Left renal cortex interstitium (tissue), 4 donors: ENCODE measurements around the gene ANKRD6. TPM values are rescaled to one million over a fixed set of nuclear protein-coding genes. Genes with fewer than 3 reads are reported as not detected.

Experiments used
- DNase-seq, 4 donors: peaks; one replicate each; pipeline ENCODE4 v3.0.0-alpha.2; 2013; ENCODE audit warnings: low read depth in 4 of 4, low spot score in 2 of 4, missing footprints in 1 of 4
- polyA plus RNA-seq, 4 donors: library from polyadenylated mRNA; unstranded; fragments of 120-200 nt; gene quantifications; one replicate each; pipeline ENCODE4 v1.2.1, GENCODE V29; 2013; ENCODE audit not compliant: insufficient read length in 4 of 4

Gene ANKRD6
- polyA plus RNA-seq, 4 donors, result 20.3 to 45.0 (median 30.3) TPM

DNA sequence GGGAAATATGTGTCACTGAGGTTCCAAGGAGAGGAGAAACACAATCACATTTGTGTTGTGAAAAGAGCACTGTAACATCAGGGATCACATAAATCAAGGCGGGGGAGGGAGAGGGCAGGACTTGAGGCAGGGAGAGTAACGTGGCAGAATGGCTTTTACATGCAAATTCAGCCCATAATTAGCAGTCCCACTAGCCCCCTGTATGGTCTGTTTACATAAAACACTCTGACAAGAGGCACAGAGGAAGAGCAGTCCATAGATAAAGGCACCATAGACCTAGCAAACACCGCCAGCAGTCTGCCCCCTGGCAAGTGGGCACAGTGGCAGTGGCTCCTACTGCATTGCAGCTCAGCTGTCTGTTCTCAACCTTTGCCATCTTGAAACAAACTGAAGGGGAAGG is 122.9 kb downstream of the ANKRD6 start:
- DNase-seq, result no peak

DNA sequence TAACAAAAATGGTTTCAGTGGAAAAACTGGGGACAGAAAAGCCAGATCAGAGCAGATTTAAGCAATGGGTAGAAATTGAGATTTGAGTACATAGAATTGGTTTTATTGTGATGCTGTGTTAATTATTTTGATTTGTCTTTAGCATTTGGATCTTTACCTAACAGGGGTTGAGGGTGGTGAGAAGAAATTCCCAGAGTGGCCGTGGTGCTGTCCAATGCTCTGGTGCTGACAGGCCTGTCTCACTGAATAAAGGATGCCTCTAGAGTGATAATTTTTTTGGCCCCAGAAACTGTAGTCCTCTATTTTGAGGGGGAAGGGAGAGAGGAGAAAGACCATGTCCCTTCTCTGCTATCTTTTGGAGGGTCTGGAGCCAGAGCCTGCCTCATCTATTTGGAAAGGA is 126.5 kb downstream of the ANKRD6 start:
- no peak for DNase-seq

GRCh38 chr6:89562093-89562973 is 129.4 kb downstream of the ANKRD6 start:
- no peak for DNase-seq

DNA sequence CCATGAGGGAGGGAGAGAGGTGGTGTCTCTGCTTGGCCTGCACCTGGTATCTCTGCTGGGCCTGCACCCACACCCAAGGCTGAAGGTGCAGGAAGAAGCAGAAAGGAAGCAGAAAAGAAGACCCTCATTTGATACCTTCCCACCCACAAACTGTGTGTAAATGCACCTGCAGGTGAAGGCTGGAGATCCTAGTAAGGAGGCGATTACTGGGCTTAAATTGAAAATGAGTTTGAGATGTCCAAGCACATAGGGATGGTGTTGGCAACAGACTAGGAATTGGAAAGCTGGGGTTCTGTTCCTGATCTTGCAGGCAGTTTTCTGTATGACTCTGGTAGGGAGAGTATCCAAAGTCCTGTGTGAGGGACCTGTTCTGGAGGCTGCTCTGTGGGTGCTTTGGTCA is 130.9 kb downstream of the ANKRD6 start:
- no peak for DNase-seq

DNA sequence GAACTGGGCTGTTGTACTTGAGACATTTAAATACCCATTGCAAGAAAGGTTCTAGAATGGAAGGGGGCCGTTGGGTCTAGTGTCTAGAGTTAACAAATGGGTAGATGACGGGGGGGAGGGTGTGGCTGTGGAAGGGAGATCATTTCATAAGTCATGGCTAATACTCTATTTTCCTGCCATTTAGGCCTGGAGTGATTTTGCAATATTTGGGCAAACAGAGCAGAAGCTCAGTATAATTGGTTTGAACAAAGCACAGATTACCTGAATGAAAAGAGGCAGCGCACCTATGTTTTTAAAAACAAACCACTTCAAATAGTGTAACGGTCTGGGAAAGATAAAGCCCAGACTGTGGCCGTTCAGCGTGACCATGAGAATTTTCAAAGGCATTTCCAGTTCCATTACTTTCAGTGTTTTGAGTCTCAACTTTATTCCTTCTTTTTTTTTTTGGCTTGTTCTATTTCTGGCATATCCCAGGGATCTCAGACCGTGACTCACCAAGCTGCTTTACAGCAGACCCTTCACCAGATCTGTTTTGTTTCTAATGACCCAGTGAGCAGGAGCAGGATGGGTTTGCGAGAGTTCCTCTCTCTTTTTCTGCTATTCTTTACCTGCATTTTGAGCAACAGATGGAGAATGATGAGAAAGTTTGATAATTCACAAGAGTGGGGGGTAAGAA is 131.9 kb downstream of the ANKRD6 start:
- DNase-seq, result no peak

DNA sequence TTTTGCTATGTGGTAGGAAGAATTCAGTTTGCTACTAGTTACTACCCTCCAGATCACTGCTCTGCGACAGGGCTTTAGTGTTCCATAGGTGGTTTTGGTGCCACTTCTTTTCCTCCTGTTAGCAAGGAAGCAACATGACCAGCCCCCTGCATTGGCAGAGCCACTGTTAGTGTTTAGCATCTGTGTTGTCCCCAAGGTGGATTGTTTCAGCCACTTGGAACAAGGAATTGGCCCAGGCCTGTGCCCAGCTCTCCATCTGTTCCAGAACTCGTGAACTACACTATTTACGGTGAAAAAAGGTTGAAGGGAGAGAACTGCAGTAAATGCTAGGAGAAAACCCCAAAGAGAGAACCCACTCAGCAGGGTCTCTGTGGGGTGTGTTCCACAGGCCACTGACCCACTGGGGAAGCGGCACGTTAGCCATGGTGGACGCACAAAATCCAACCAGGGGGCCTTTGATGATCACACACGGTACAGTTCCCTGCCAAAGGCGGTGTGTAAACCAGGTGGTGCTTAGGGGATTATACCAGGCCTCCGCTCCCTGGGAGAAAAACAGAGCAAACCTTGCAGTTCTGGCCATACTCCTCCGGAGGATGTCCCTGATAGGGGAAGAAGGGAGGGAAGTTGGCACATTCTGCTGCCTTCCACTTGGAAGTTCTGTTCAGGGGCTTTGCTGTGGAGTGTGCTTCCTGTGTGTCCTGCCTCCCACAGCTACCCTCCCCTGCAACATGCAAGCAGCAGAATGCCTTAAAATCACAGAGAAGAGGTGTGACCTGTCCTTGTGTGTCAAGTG is 133.3 kb downstream of the ANKRD6 start:
- DNase-seq, result no peak

GRCh38 chr6:89566930-89567629 is 134.1 kb downstream of the ANKRD6 start:
- DNase-seq, result no peak

- no peak for DNase-seq
These were observed 134.9 kb downstream of the ANKRD6 start for GRCh38 chr6:89567630-89568390.

DNA sequence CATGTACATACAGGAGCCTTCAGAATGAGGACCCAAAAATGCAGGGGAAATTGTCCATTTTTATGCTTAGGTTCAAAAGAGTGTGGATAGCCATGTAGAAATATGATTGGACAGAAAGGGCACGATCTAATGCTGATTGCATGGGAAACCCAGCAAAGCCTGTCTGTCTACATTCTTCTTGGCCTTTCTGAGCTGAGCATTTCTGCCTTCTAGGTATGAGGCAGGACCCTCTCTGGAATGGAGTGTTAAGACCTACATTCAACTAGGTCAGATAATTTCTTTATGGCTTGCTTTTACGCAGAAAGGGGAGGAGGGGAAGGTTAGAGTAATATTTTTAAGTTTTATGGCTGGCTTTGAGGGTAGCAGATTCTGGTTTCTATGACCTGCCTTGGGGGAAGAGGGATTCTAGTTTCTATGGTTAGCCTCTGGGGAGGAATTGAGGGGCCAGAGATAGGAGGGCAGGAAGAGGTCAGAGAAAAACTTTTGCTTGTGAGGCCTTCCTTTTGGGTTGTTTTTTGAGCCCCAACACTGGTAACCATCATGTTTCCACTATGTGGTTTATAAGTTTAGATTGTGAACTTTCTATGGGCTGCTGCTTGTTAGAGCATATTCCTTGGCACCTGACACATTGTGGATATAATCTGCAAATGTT is 142.1 kb downstream of the ANKRD6 start:
- no peak for DNase-seq

- DNase-seq, result no peak
These were observed 142.6 kb downstream of the ANKRD6 start for GRCh38 chr6:89575562-89575960.

- no peak for DNase-seq
These were observed 148.2 kb downstream of the ANKRD6 start for GRCh38 chr6:89580997-89581666.

GRCh38 chr6:89581689-89582088 is 148.7 kb downstream of the ANKRD6 start:
- DNase-seq, result no peak

- no peak for DNase-seq
These were observed 149.8 kb downstream of the ANKRD6 start for GRCh38 chr6:89582669-89583325.

DNA sequence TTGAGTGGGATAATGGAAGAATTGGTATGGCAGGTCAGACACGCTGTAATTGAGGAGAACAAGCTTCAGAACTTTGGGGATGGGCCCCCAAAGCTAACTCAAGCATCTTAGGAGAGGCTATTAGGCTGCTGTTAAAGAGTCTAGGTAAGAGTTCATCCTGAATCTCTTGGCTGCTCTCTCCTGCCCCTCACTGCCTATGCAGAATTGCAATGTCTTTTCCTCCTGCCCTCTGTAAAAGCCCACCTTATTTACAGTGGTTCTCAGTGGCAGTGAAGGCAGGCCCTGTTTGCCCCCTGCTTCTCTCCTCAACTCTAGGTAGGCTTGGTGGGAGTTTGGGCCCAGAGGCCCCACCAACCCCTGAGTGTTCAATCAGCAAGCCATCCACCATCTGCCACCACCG is 150.6 kb downstream of the ANKRD6 start:
- no peak for DNase-seq

- DNase-seq, result no peak
These were observed 151.6 kb downstream of the ANKRD6 start for GRCh38 chr6:89584539-89584938.

- no peak for DNase-seq
These were observed 152.2 kb downstream of the ANKRD6 start for GRCh38 chr6:89585154-89585553.

- DNase-seq, result no peak
These were observed 156.5 kb downstream of the ANKRD6 start for GRCh38 chr6:89589297-89590025.

DNA sequence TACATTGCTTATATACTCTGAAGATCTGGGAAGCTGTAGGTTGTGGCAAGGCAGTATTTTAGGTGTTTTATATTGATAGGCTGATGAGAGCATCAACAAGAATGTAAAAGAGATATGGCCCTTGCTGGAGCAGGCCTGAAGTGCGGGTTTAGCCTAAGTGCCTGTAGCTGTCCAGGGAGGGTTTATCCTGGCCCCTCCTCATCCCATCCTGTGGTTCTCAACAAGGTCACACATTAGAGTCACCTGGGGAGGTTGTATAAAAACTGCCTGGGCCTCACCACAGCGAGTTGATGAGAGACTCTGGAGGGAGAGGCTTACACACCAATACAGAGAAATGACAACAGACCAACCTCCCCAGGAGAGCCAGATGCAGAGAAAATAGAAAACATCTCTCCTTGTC is 157.2 kb downstream of the ANKRD6 start:
- DNase-seq, result no peak
